Germinal center (tissue), 1 donor: Measurements from ENCODE around the gene SH3PXD2B.

ENCODE experiments used
- DNase-seq: peaks from one replicate; pipeline ENCODE4 v3.0.0; 2012; ENCODE audit warnings: mixed read lengths, low spot score

The SH3PXD2B gene

GRCh38 chr5:172436879-172437369, 17.4 kb downstream of the SH3PXD2B start:
- DNase-seq: no peak

- DNase-seq: no peak
These were observed 18.0 kb downstream of the SH3PXD2B start for GRCh38 chr5:172436078-172436878.

GRCh38 chr5:172435362-172436077, 18.8 kb downstream of the SH3PXD2B start:
- DNase-seq: no peak

GRCh38 chr5:172434251-172434650, 20.1 kb downstream of the SH3PXD2B start:
- no peak for DNase-seq

GRCh38 chr5:172433513-172433912, 20.8 kb downstream of the SH3PXD2B start:
- no peak for DNase-seq

DNA sequence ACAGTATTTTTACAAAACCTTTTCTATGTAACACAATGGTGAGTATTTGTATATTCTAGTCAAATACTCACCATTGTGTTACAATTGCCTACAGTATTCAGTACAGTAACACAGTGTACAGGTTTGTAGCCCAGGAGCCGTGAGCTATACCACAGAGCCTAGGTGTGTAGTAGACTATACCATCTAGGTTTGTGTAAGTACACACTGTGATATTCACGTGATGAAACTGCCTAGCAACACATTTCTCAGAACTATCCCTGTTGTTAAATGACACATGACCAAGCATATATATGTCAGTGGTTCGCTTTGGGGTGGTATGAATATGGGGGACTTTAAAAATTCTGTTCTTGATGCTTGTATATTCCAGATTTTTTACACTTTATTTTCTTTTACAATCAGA, 21.3 kb downstream of the SH3PXD2B start:
- DNase-seq: no peak

DNA sequence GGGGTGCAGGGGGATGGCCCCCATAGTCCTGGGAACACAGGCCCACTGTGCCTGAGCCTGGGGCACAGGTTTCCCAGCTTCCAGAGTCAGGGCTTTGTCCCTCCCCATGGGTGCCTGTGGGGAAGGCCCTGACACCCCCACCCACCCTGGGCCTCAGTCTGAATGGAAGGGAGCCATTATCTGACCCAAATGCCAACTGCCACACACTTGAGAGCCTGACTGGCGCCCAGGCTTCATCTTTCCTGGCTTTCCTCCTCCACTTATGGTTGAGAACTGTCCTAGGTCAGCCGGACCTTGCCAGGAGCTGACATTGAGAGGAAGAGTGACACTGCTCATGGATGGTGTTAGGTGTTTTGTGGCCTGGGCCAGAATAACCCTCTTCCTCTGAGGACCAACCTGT, 24.0 kb downstream of the SH3PXD2B start:
- no peak for DNase-seq

- no peak for DNase-seq
These were observed 25.0 kb downstream of the SH3PXD2B start for GRCh38 chr5:172429201-172429940.

- no peak for DNase-seq
These were observed 25.8 kb downstream of the SH3PXD2B start for GRCh38 chr5:172428224-172429166.

GRCh38 chr5:172427202-172427601, 27.1 kb downstream of the SH3PXD2B start:
- DNase-seq: no peak

GRCh38 chr5:172426086-172426485, 28.2 kb downstream of the SH3PXD2B start:
- DNase-seq: no peak

DNA sequence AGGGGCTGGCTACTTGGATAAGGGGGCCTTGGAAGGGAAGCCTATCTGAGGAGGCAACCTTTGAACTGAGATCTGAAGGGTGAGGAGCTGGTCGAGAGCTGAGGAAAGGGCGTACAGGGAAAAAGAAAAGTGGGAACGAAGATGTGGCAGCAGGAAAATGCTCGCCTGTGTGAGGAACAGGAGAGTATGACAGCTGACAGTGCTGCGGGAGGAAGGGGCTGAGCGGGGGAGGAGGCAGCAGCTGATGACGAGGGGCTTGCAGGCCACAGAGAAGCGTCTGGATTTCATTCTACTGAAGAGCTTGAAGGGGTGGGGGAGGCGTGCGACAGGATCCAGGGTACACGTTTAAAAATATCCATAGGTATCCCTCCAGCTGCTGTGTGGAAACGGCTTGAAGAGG, 28.9 kb downstream of the SH3PXD2B start:
- no peak for DNase-seq

DNA sequence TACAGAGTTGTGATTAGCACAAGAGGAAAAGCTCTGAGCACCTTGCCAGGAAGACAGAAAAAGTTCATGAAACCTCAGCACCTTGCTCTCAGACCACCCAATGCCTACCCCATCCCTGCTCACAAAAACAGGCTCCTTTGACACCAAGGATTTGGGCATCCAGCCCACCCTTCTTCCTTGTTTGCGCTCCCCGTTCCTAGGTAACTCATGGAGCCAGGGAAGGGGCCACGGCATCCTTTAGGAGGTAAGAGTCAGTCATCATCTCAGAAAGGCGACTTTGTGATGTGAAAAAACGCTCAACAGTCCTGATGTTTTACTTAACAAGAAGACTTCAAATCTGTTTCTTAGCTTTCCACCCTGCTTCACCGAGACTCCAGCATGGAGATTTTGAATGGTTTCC, 29.5 kb downstream of the SH3PXD2B start:
- DNase-seq: no peak

DNA sequence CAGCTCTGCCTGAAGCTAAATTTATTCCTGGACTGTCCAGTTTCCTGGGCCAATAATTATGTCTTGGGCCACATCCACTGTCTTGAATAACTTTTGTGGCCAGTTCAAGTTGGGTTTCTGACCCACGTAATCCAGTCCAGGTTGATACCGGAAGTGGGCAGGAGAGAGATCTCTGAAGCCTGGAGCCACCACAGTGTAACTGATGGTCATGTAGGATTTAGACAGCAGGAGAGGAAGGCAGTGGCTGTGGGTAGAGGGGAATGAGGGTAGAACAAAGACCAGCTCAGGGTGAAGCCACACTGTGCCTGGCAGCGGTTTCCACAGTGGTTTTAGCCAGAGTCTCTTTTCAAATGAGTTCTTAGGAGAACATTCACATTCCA, 30.2 kb downstream of the SH3PXD2B start:
- DNase-seq: no peak

- no peak for DNase-seq
These were observed 30.8 kb downstream of the SH3PXD2B start for GRCh38 chr5:172423379-172424110.

DNA sequence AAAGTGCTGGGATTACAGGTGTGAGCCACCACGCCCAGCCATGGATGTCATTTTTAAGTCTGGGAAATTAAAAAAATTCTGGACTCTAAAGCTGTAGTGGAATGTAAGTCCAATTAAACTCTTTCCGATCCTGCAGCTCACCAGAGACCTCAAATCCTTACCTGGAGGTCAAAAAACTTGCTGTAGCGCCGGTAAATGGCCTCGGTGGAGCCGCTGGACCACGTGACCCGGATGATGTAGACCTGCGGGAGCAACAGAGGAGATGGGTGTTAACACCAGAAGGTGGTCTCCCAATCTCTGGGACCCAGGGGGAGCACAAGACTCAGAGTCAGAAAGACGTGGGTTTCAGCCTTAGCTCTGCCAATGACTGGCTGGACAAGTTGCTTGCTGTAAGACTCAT, 32.1 kb downstream of the SH3PXD2B start:
- DNase-seq: no peak

DNA sequence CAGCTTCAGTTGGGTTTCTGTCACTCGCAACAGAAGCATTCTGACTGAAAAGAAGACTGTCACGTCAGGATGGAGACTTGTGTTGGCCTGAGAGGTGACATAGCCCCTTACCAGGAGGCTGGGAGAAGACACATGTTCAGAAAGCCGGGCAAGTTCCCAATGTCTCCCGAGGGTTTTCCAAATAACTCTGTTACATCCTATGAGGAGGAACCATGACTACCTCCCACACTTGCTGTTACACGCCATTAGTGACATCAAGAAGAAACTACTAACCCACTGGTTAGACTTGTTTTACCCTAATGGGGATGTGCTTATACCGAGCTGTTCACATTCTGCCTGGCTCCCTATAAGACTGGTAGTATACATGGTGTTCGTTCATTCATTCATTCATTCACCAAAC, 33.3 kb downstream of the SH3PXD2B start:
- no peak for DNase-seq

GRCh38 chr5:172420235-172420939, 33.9 kb downstream of the SH3PXD2B start:
- peak; percentile 38 for DNase-seq

- DNase-seq: no peak
These were observed 35.2 kb downstream of the SH3PXD2B start for GRCh38 chr5:172418862-172419814.
